SK-N-SH treated with all-trans-retinoic acid at 6 μM for 48 hours (cell line): ENCODE data around the gene LIN7A.

Experiments used
- ATAC-seq: fragments of 200-7000 bp; cut with Tn5 transposase; 3 replicates; pipeline ENCODE4 v1.9.1; 2020; ENCODE audit warnings: mild to moderate bottlenecking, moderate library complexity
- ARNTL ChIP-seq: fragments of 450-650 bp; formaldehyde crosslinking; IDR thresholded peaks from 2 replicates; pipeline ENCODE4 v1.5.0; 2020; ENCODE audit warnings: low read depth, mild to moderate bottlenecking, moderate library complexity, borderline replicate concordance
- BACH2 ChIP-seq: fragments of 250-450 bp; sonication (Bioruptor Pico); IDR thresholded peaks from 2 replicates; pipeline ENCODE4 v1.9.0; 2021; ENCODE audit warnings: mild to moderate bottlenecking, borderline replicate concordance
- CSDC2 ChIP-seq: fragments of 250-450 bp; sonication (Bioruptor Pico); IDR thresholded peaks from 2 replicates; pipeline ENCODE4 v1.5.0; 2020; ENCODE audit warnings: mild to moderate bottlenecking, moderate library complexity
- ESRRG ChIP-seq: fragments of 250-450 bp; sonication (Bioruptor Pico); IDR thresholded peaks from 2 replicates; pipeline ENCODE4 v1.6.1; 2021; ENCODE audit warnings: mild to moderate bottlenecking
- GLIS3 ChIP-seq: fragments of 250-450 bp; sonication (Bioruptor Pico); IDR thresholded peaks from 2 replicates; pipeline ENCODE4 v1.5.0; 2020; ENCODE audit warnings: mild to moderate bottlenecking, moderate library complexity
- ISL1 ChIP-seq: fragments of 250-450 bp; sonication (Bioruptor Pico); IDR thresholded peaks from 2 replicates; pipeline ENCODE4 v2.1.2; 2022; ENCODE audit warnings: mild to moderate bottlenecking, moderate library complexity
- OSR1 ChIP-seq: fragments of 250-450 bp; sonication (Bioruptor Pico); IDR thresholded peaks from 2 replicates; pipeline ENCODE4 v1.8.0; 2022; ENCODE audit warnings: moderate library complexity, mild to moderate bottlenecking, inconsistent platforms
- PPARA ChIP-seq: fragments of 250-450 bp; sonication (Bioruptor Pico); IDR thresholded peaks from 2 replicates; pipeline ENCODE4 v1.5.0; 2020; ENCODE audit warnings: mild to moderate bottlenecking, borderline replicate concordance
- RARB ChIP-seq: fragments of 250-450 bp; sonication (Bioruptor Pico); IDR thresholded peaks from 2 replicates; pipeline ENCODE4 v1.8.0; 2021; ENCODE audit warnings: mild to moderate bottlenecking, moderate library complexity
- SNAI2 ChIP-seq: fragments of 250-450 bp; sonication (Bioruptor Pico); IDR thresholded peaks from 2 replicates; pipeline ENCODE4 v1.5.0; 2020; ENCODE audit warnings: mild to moderate bottlenecking, moderate library complexity
- TCF4 ChIP-seq: fragments of 250-450 bp; sonication (Bioruptor Pico); IDR thresholded peaks from 2 replicates; pipeline ENCODE4 v1.8.0; 2021; ENCODE audit warnings: mild to moderate bottlenecking, moderate library complexity, borderline replicate concordance
- TOX ChIP-seq: fragments of 250-450 bp; sonication (Bioruptor Pico); IDR thresholded peaks from 2 replicates; pipeline ENCODE4 v1.8.0; 2021; ENCODE audit warnings: mild to moderate bottlenecking, moderate library complexity, borderline replicate concordance
- ZC3H10 ChIP-seq: fragments of 250-450 bp; sonication (Bioruptor Pico); IDR thresholded peaks from 2 replicates; pipeline ENCODE4 v1.5.1; 2021; ENCODE audit warnings: mild to moderate bottlenecking, moderate library complexity
- ZFP3 ChIP-seq: fragments of 250-450 bp; sonication (Bioruptor Pico); IDR thresholded peaks from 2 replicates; pipeline ENCODE4 v1.5.0; 2020; ENCODE audit warnings: mild to moderate bottlenecking, moderate library complexity
- ZFP30 ChIP-seq: fragments of 450-650 bp; formaldehyde crosslinking; IDR thresholded peaks from 2 replicates; pipeline ENCODE4 v1.5.0; 2022; ENCODE audit warnings: mild to moderate bottlenecking, moderate library complexity
- ZNF565 ChIP-seq: fragments of 450-650 bp; formaldehyde crosslinking; conservative IDR thresholded peaks from 2 replicates; pipeline ENCODE4 v1.5.0; 2020; ENCODE audit warnings: low read depth, mild to moderate bottlenecking, moderate library complexity
- ZNF70 ChIP-seq: fragments of 450-650 bp; formaldehyde crosslinking; IDR thresholded peaks from 2 replicates; pipeline ENCODE4 v1.5.0; 2020; ENCODE audit warnings: mild to moderate bottlenecking, moderate library complexity
- ZNF8 ChIP-seq: fragments of 450-650 bp; formaldehyde crosslinking; IDR thresholded peaks from 2 replicates; pipeline ENCODE4 v1.5.0; 2020; ENCODE audit warnings: mild to moderate bottlenecking, moderate library complexity
- TF ChIP-seq, protein P1 (sequence below): fragments of 250-450 bp; sonication (Bioruptor Pico); IDR thresholded peaks from 2 replicates; pipeline ENCODE4 v1.5.1; 2021; ENCODE audit warnings: mild to moderate bottlenecking, moderate library complexity
- TF ChIP-seq, protein P2 (sequence below): fragments of 250-450 bp; sonication (Bioruptor Pico); IDR thresholded peaks from 2 replicates; pipeline ENCODE4 v1.8.0; 2020; ENCODE audit warnings: mild to moderate bottlenecking, moderate library complexity, borderline replicate concordance
- TF ChIP-seq, protein P3 (sequence below): fragments of 250-450 bp; sonication (Bioruptor Pico); IDR thresholded peaks from 2 replicates; pipeline ENCODE4 v1.5.1; 2020; ENCODE audit warnings: low read depth, mild to moderate bottlenecking, moderate library complexity
- TF ChIP-seq, protein P4 (sequence below): fragments of 250-450 bp; sonication (Bioruptor Pico); IDR thresholded peaks from 2 replicates; pipeline ENCODE4 v1.8.0; 2021; ENCODE audit warnings: low read depth, mild to moderate bottlenecking, moderate library complexity, borderline replicate concordance

Gene LIN7A

DNA sequence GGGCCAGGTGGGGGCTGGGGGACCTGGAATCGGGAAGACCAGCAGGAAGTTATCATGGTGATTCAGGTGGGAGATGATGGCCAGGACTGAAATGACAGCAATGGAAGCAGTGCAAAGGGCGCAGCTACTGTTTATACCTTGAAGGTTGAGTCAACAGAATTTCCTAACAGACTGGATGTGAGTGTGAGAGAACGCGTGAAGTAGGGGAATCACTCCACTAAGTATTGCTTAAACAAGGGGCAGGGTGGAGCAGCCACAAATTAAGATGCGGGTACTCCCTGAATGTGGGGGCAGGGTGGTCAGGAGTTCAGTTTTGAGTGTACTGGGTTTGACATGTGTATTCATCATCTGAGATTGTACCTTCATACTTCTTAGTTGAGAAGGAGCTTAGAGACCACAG, 175.9 kb downstream of the LIN7A start (continued):
- TF ChIP-seq, protein P1, sequence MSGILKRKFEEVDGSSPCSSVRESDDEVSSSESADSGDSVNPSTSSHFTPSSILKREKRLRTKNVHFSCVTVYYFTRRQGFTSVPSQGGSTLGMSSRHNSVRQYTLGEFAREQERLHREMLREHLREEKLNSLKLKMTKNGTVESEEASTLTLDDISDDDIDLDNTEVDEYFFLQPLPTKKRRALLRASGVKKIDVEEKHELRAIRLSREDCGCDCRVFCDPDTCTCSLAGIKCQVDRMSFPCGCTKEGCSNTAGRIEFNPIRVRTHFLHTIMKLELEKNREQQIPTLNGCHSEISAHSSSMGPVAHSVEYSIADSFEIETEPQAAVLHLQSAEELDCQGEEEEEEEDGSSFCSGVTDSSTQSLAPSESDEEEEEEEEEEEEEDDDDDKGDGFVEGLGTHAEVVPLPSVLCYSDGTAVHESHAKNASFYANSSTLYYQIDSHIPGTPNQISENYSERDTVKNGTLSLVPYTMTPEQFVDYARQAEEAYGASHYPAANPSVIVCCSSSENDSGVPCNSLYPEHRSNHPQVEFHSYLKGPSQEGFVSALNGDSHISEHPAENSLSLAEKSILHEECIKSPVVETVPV (CRISPR knock-in tag): no peak

DNA sequence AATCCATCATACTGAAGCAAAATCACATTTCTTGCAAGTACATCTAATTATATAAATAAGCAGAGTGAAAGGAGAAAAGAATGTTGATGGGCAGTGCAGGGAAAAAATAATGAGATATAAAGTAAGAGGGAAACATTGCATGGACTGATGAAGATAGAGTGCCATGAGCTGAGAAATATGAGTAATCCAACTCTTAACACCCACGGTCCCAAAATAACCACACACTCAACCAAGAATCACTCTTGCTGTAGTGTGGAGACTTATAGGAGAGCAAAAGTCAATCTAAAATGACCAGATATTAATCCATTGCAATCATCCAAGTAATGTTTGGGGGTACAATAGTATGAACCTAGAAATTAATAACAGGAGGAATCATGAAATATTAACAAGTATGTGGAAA, 180.9 kb downstream of the LIN7A start:
- no peak for ATAC-seq

DNA sequence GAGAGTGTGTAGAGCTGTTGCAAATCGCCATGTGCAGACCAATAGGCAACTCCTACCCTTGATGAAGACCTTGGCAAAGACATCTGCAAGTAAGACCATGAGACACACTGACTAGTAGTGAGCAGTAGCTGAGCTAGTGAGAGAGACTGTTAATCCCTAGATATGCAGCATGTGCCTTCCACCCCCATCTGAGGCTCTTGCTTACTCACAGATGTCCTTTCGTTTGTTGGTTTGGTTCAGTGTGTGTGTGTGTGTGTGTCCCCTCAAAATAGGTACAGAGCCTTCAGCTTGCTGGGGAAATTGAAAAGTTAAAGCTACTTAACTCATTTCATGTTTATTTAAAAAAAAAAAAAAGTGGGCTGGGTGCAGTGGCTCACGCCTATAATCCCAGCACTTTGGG, 183.5 kb downstream of the LIN7A start:
- no peak for ATAC-seq
- no peak for TF ChIP-seq SNAI2 (CRISPR knock-in tag)
- no peak for TF ChIP-seq ZC3H10 (CRISPR knock-in tag)
- no peak for TF ChIP-seq ZFP30
- no peak for TF ChIP-seq TOX (CRISPR knock-in tag)

More for the DNA sequence above, 180.9 kb downstream of the LIN7A start:
- TF ChIP-seq BACH2 (no peak), GLIS3 (CRISPR knock-in tag) (no peak), ESRRG (CRISPR knock-in tag) (no peak), ZFP30 (no peak), ZFP3 (CRISPR knock-in tag) (no peak), ZNF8 (CRISPR knock-in tag) (no peak), TOX (CRISPR knock-in tag) (no peak), ZNF565 (CRISPR knock-in tag) (no peak), ISL1 (no peak), SNAI2 (CRISPR knock-in tag) (no peak), TCF4 (CRISPR knock-in tag) (no peak), CSDC2 (no peak), ZC3H10 (CRISPR knock-in tag) (no peak), ZNF70 (CRISPR knock-in tag) (no peak), OSR1 (CRISPR knock-in tag) (no peak), ARNTL (no peak)
- TF ChIP-seq, protein P2, sequence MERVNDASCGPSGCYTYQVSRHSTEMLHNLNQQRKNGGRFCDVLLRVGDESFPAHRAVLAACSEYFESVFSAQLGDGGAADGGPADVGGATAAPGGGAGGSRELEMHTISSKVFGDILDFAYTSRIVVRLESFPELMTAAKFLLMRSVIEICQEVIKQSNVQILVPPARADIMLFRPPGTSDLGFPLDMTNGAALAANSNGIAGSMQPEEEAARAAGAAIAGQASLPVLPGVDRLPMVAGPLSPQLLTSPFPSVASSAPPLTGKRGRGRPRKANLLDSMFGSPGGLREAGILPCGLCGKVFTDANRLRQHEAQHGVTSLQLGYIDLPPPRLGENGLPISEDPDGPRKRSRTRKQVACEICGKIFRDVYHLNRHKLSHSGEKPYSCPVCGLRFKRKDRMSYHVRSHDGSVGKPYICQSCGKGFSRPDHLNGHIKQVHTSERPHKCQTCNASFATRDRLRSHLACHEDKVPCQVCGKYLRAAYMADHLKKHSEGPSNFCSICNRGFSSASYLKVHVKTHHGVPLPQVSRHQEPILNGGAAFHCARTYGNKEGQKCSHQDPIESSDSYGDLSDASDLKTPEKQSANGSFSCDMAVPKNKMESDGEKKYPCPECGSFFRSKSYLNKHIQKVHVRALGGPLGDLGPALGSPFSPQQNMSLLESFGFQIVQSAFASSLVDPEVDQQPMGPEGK (CRISPR knock-in tag): no peak
- TF ChIP-seq, protein P3, sequence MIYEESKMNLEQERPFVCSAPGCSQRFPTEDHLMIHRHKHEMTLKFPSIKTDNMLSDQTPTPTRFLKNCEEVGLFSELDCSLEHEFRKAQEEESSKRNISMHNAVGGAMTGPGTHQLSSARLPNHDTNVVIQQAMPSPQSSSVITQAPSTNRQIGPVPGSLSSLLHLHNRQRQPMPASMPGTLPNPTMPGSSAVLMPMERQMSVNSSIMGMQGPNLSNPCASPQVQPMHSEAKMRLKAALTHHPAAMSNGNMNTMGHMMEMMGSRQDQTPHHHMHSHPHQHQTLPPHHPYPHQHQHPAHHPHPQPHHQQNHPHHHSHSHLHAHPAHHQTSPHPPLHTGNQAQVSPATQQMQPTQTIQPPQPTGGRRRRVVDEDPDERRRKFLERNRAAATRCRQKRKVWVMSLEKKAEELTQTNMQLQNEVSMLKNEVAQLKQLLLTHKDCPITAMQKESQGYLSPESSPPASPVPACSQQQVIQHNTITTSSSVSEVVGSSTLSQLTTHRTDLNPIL: no peak
- TF ChIP-seq, protein P4, sequence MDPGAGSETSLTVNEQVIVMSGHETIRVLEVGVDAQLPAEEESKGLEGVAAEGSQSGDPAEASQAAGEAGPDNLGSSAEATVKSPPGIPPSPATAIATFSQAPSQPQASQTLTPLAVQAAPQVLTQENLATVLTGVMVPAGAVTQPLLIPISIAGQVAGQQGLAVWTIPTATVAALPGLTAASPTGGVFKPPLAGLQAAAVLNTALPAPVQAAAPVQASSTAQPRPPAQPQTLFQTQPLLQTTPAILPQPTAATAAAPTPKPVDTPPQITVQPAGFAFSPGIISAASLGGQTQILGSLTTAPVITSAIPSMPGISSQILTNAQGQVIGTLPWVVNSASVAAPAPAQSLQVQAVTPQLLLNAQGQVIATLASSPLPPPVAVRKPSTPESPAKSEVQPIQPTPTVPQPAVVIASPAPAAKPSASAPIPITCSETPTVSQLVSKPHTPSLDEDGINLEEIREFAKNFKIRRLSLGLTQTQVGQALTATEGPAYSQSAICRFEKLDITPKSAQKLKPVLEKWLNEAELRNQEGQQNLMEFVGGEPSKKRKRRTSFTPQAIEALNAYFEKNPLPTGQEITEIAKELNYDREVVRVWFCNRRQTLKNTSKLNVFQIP (CRISPR knock-in tag): no peak

DNA sequence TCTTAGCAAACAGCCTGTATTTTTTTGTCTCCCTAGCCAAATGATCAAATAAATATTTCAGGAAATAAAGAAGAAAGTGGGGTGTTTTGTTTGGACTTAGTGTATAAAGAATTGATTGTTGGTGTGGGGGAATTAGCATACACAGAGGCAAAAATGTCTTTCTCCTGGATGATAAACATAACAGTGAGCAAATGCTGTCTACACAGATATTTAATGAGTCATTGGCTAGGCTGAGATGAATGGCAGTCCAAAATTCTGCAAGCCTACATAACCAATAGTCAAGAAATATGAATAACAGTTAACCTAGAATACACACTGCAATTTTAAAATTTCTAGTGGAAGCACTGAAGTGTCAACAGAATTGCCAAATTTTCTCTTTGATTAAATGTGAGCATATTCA, 185.3 kb downstream of the LIN7A start:
- no peak for ATAC-seq
- TF ChIP-seq, protein P4 (CRISPR knock-in tag): no peak
- TF ChIP-seq RARB (CRISPR knock-in tag): no peak
- no peak for TF ChIP-seq ZFP30
- TF ChIP-seq, protein P1 (CRISPR knock-in tag): no peak
- TF ChIP-seq GLIS3 (CRISPR knock-in tag): no peak
- TF ChIP-seq ZNF565 (CRISPR knock-in tag): no peak
- no peak for TF ChIP-seq ARNTL
- TF ChIP-seq PPARA: no peak
